ENCODE results near the gene CLK4.

Gene CLK4

GRCh38 chr5:178670351-178670885 lies 43.6 kb upstream of the CLK4 start:
- no peak for TF ChIP-seq CTCF (IDR thresholded peaks at IDR 0.05; ENCODE audit: control insufficient read depth, insufficient read depth, low read depth, low read length, missing control alignments)
- DNase-seq (ENCODE audit: low read depth) = no peak
- no peak overlapping the region for H3K4me3 ChIP-seq (ENCODE audit: control insufficient read depth, low read depth, low read length)

- no peak for DNase-seq (ENCODE audit: low read depth)
- no peak for TF ChIP-seq CTCF (IDR thresholded peaks at IDR 0.05; ENCODE audit: control insufficient read depth, insufficient read depth, low read depth, low read length, missing control alignments)
Measured at GRCh38 chr5:178668579-178668978, 41.7 kb upstream of the CLK4 start.

GRCh38 chr5:178667688-178668087 lies 40.8 kb upstream of the CLK4 start:
- TF ChIP-seq CTCF (IDR thresholded peaks at IDR 0.05; ENCODE audit: control insufficient read depth, insufficient read depth, low read depth, low read length, missing control alignments) = no peak
- DNase-seq (ENCODE audit: low read depth) = no peak

More at GRCh38 chr5:178668579-178668978, 41.7 kb upstream of the CLK4 start:
- H3K4me3 ChIP-seq (ENCODE audit: control insufficient read depth, low read depth, low read length) = no peak overlapping the region

GRCh38 chr5:178667101-178667500 lies 40.3 kb upstream of the CLK4 start:
- no peak for TF ChIP-seq CTCF (IDR thresholded peaks at IDR 0.05; ENCODE audit: control insufficient read depth, insufficient read depth, low read depth, low read length, missing control alignments)
- no peak for DNase-seq (ENCODE audit: low read depth)
- no peak overlapping the region for H3K4me3 ChIP-seq (ENCODE audit: control insufficient read depth, low read depth, low read length)

More at GRCh38 chr5:178667688-178668087, 40.8 kb upstream of the CLK4 start:
- H3K4me3 ChIP-seq (ENCODE audit: control insufficient read depth, low read depth, low read length) = no peak overlapping the region

GRCh38 chr5:178664141-178664540 lies 37.3 kb upstream of the CLK4 start:
- H3K4me3 ChIP-seq (ENCODE audit: control insufficient read depth, low read depth, low read length) = no peak overlapping the region
- DNase-seq (ENCODE audit: low read depth) = no peak
- no peak for TF ChIP-seq CTCF (IDR thresholded peaks at IDR 0.05; ENCODE audit: control insufficient read depth, insufficient read depth, low read depth, low read length, missing control alignments)

- no peak overlapping the region for H3K4me3 ChIP-seq (ENCODE audit: control insufficient read depth, low read depth, low read length)
- no peak for DNase-seq (ENCODE audit: low read depth)
- no peak for TF ChIP-seq CTCF (IDR thresholded peaks at IDR 0.05; ENCODE audit: control insufficient read depth, insufficient read depth, low read depth, low read length, missing control alignments)
Measured at GRCh38 chr5:178662541-178662860, 35.7 kb upstream of the CLK4 start.
